Measurements from ENCODE around the gene NACC2.
A peak's percentile ranks its signal among the peaks of the same experiment; 100 is the strongest.

Gene NACC2

DNA sequence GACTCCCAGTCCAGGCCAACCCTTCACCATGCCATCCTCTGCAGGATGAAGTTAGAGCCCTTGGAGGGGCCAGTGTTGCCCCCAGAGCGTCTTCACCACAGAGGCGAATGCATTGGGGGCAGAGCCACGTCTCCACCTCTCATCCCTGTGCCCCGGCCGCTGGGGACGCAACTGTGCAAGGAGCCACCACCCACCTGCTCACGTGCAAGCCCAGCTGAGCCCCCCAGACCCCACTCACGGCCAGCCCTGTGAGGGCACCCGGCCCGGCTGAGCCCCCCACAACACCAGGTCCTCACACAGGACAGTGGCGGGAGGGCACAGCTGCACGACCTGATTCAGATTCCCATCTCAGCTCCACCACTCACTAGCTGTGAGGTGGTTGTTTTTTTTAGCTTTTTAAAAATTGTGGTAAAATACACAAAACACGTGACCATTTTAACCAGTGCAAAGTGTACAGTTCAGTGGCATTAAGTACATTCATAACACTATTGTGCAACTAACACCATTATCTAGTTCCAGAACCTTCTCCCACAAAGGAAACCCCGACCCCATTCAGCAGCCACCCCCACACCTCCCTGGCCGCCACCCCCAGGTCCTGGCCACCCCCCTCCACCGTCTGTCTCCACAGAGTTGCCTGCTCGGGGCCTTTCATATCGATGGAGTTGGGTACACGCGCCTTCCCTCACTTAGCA, 100.4 kb downstream of the NACC2 start:
- Histone ChIP-seq H3K9me3 (ENCODE audit: control insufficient read depth, insufficient read depth, low read length) (no peaks in the 10 kb centered on the region), H3K9ac (ENCODE audit: low read depth, low read length) (no peak overlapping the region), H3K4me1 (ENCODE audit: insufficient read depth, low read length) (peaks cover 24% of the 10 kb centered on the region; the same call in 1 of the 2 replicates), H3K36me3 (ENCODE audit: insufficient read depth, low read length) (no peaks in the 10 kb centered on the region)

- Histone ChIP-seq H3K36me3 (ENCODE audit: insufficient read depth, low read length) (no peaks in the 10 kb centered on the region), H3K9ac (ENCODE audit: low read depth, low read length) (no peak overlapping the region), H3K4me1 (ENCODE audit: insufficient read depth, low read length) (peaks cover 27% of the 10 kb centered on the region; the same call in 1 of the 2 replicates), H3K9me3 (ENCODE audit: control insufficient read depth, insufficient read depth, low read length) (no peaks in the 10 kb centered on the region)
These were observed 101.2 kb downstream of the NACC2 start for GRCh38 chr9:135993765-135994500.

- Histone ChIP-seq H3K4me1 (ENCODE audit: insufficient read depth, low read length) (peaks cover 27% of the 10 kb centered on the region; the same call in 1 of the 2 replicates), H3K9ac (ENCODE audit: low read depth, low read length) (peak overlapping the region; percentile 2; the same call in 1 of the 2 replicates), H3K36me3 (ENCODE audit: insufficient read depth, low read length) (no peaks in the 10 kb centered on the region), H3K9me3 (ENCODE audit: control insufficient read depth, insufficient read depth, low read length) (no peaks in the 10 kb centered on the region)
These were observed 101.7 kb downstream of the NACC2 start for GRCh38 chr9:135993409-135993742.

DNA sequence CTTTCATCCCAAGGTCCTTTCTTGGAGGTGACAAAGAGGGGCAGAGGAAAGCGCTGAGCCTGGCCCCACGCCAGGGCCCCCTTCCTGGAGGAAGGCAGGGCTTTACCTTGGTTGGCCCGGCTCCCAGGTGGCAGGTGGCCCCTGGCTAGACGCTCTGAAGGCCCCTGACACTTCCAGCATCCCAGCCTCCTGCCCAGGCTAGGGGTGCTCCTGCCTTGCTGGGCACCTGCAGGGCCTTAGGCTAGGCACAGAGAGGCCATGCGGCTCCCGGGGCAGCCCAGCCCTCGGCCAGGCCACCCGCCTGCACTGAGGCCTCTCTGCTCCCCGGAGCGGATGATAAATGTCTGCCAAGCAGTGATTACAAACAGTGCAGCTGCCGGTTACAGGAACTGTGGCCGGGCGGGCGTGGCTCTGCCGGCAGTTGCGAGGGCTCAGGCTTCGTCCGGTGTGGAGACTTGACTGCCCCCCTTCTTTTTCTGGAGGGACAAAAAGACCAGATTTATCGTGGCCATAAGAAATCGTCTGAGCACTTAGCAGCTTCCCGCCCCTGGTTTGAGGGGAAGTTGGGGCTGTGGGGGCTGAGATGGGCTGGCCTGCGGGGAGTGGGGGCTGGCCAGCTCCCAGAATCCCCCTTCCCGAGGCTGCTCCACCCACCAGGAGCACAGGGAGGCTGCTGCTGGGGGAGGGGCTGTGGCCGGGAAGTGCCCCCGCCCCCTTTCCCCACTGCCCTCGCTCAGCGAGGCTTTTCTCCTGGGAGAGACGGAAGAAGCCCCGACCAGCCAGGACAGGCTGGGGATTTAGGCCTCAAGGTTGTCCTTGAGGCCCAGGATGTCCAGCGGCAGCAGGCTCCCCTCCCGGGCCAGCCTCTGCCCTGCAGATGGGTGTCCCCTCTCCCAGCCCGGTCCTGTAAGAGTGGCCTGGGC, 102.3 kb downstream of the NACC2 start:
- H3K36me3 ChIP-seq (ENCODE audit: insufficient read depth, low read length) = no peaks in the 10 kb centered on the region
- peak overlapping the region; percentile 13; the same call in 1 of the 2 replicates for H3K9ac ChIP-seq (ENCODE audit: low read depth, low read length)
- peaks cover 27% of the 10 kb centered on the region; the same call in 1 of the 2 replicates for H3K4me1 ChIP-seq (ENCODE audit: insufficient read depth, low read length)
- no peaks in the 10 kb centered on the region for H3K9me3 ChIP-seq (ENCODE audit: control insufficient read depth, insufficient read depth, low read length)

DNA sequence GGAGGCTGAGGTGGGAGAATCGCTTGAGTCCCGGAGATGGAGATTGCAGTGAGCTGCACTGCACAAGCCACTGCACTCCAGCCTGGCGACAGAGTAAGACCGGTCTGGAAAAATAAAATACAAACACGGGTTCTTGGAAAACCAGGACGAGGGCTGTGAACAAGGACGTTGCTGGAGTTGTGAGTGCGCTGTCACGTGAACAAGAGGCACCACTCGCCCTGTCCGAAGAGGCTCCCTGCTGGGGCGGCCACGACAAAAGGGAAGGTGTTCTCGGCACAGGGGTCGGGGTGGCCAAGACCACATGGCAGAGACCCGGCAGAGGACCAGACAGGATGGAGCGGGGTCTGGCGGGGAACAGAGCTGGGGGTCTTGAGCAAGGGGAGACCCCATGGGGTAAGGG, 103.3 kb downstream of the NACC2 start:
- H3K4me1 ChIP-seq (ENCODE audit: insufficient read depth, low read length) = peaks cover 27% of the 10 kb centered on the region; the same call in 1 of the 2 replicates

GRCh38 chr9:135990468-135991429, 104.3 kb downstream of the NACC2 start:
- Histone ChIP-seq H3K4me1 (ENCODE audit: insufficient read depth, low read length) (peaks cover 27% of the 10 kb centered on the region; the same call in 1 of the 2 replicates), H3K36me3 (ENCODE audit: insufficient read depth, low read length) (no peaks in the 10 kb centered on the region), H3K9ac (ENCODE audit: low read depth, low read length) (no peak overlapping the region), H3K9me3 (ENCODE audit: control insufficient read depth, insufficient read depth, low read length) (no peaks in the 10 kb centered on the region)

More for the DNA sequence above, 103.3 kb downstream of the NACC2 start:
- Histone ChIP-seq H3K9ac (ENCODE audit: low read depth, low read length) (no peak overlapping the region), H3K36me3 (ENCODE audit: insufficient read depth, low read length) (no peaks in the 10 kb centered on the region), H3K9me3 (ENCODE audit: control insufficient read depth, insufficient read depth, low read length) (no peaks in the 10 kb centered on the region)

DNA sequence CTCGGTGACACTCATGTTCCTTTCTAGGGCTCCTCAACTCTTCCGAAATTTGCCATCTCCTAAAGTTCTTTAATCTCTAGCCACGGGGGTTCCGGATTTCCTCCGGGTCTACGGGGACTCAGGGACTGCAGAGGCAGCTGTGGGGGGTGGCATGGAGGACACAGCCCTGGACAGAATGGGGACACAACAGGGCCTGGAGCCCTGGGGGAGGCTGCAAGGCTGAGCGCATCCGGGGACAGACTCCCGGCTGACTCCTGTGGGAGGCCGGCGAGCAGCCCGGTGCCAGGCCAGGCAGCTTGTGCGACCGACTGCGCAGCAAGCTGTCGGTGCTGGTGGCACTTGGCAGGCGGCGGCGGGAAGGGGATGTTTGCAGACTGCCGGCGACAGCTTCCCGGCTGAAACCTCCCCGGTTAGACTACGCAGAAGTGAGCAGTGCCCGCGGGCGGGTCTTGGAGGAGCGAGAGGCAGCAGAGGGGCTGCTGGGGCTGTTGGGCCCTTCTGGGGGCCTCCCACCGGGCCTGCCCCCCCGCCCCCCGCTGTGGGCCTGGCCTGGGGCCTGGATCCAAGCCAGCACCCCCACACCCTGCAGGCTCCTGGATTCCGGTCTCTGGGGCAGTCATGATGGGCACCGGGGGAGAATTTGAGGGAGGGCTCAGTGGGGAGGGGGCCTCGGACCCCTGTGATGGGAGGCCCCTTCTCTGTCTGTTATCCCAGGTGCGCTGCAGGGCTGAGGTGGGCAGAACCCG, 105.2 kb downstream of the NACC2 start:
- Histone ChIP-seq H3K9me3 (ENCODE audit: control insufficient read depth, insufficient read depth, low read length) (no peaks in the 10 kb centered on the region), H3K9ac (ENCODE audit: low read depth, low read length) (no peak overlapping the region), H3K4me1 (ENCODE audit: insufficient read depth, low read length) (peaks cover 27% of the 10 kb centered on the region; the same call in 1 of the 2 replicates), H3K36me3 (ENCODE audit: insufficient read depth, low read length) (no peaks in the 10 kb centered on the region)

GRCh38 chr9:135989157-135989556, 105.9 kb downstream of the NACC2 start:
- Histone ChIP-seq H3K9me3 (ENCODE audit: control insufficient read depth, insufficient read depth, low read length) (no peaks in the 10 kb centered on the region), H3K9ac (ENCODE audit: low read depth, low read length) (no peak overlapping the region), H3K4me1 (ENCODE audit: insufficient read depth, low read length) (peaks cover 27% of the 10 kb centered on the region; the same call in 1 of the 2 replicates), H3K36me3 (ENCODE audit: insufficient read depth, low read length) (no peaks in the 10 kb centered on the region)

GRCh38 chr9:135988493-135988892, 106.6 kb downstream of the NACC2 start:
- Histone ChIP-seq H3K9ac (ENCODE audit: low read depth, low read length) (no peak overlapping the region), H3K36me3 (ENCODE audit: insufficient read depth, low read length) (no peaks in the 10 kb centered on the region), H3K4me1 (ENCODE audit: insufficient read depth, low read length) (peaks cover 23% of the 10 kb centered on the region; the same call in 1 of the 2 replicates), H3K9me3 (ENCODE audit: control insufficient read depth, insufficient read depth, low read length) (no peaks in the 10 kb centered on the region)

DNA sequence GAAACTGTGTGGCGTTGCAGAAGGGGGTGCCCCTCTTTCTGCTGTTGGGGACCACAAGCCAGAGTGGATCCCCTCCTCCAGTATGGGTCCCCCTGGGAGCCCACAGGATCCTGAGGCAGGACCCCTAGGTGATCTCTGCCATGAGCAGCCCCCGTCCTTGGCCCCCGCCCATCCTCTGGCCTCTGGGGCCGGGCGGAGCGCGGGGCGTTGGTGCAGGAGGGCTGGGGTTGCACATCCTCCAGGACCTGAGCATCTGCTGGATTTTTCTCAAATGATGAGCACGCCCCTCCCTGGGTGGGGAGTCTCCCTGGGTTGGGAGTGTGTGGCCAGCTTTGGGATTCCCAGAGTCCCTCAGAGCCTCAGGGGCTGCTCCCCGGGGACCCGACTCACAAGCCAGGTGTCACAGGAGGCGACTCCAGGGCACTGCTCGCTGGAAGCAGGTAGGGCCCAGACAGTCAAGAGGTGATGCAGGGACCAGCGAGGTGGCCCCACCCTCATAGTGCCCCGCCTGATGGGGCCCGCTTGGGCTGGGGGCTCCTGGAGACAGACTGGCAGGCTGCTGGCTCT, 107.2 kb downstream of the NACC2 start:
- Histone ChIP-seq H3K4me1 (ENCODE audit: insufficient read depth, low read length) (peaks cover 19% of the 10 kb centered on the region; the same call in 1 of the 2 replicates), H3K36me3 (ENCODE audit: insufficient read depth, low read length) (no peaks in the 10 kb centered on the region), H3K9me3 (ENCODE audit: control insufficient read depth, insufficient read depth, low read length) (no peaks in the 10 kb centered on the region), H3K9ac (ENCODE audit: low read depth, low read length) (no peak overlapping the region)

DNA sequence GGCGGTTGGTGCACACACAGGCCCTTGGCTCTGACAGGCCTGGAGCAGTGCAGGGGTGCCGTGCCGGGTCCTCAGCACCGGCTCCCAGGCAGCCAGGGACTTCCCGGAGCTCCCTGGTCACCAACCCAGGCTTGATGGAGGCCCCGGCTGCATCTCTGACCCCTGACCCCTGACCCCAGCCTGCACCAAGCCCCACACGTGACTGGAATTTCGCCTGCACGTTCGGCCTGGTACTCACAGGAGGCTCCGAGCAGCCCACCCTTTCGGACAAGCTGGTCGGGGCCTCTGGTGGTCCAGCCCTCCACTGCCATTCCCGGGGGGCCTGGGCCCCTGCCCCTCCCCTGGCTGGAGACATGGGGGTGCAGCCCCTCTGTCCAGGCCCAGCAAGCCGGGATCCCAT, 108.5 kb downstream of the NACC2 start:
- Histone ChIP-seq H3K36me3 (ENCODE audit: insufficient read depth, low read length) (no peaks in the 10 kb centered on the region), H3K9me3 (ENCODE audit: control insufficient read depth, insufficient read depth, low read length) (no peaks in the 10 kb centered on the region), H3K9ac (ENCODE audit: low read depth, low read length) (no peak overlapping the region), H3K4me1 (ENCODE audit: insufficient read depth, low read length) (peaks cover 10% of the 10 kb centered on the region; the same call in 1 of the 2 replicates)

DNA sequence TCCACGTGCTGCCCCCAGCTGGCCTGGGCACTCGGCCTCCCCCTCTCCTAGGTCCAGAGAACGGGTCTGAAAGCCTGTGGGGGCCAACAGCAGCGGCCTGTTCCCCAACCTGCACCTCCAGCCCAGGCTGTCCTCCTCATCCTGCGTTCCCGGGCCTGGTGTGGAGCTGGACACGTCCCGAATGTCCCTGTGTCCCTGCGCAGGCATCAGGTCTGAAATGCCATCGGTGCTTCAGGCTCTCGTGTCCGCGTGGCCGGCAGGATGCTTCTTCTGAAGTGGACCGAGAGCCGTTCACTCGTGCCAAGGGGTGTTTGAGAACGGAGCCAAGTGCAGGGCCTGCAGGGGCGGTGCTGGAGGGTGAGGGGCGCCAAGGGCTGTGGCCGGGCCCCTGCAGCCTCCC, 109.2 kb downstream of the NACC2 start:
- no peak overlapping the region for H3K9ac ChIP-seq (ENCODE audit: low read depth, low read length)
- no peaks in the 10 kb centered on the region for H3K9me3 ChIP-seq (ENCODE audit: control insufficient read depth, insufficient read depth, low read length)
- H3K4me1 ChIP-seq (ENCODE audit: insufficient read depth, low read length) = peaks cover 5% of the 10 kb centered on the region; the same call in 1 of the 2 replicates
- no peaks in the 10 kb centered on the region for H3K36me3 ChIP-seq (ENCODE audit: insufficient read depth, low read length)

- no peaks in the 10 kb centered on the region for H3K36me3 ChIP-seq (ENCODE audit: insufficient read depth, low read length)
- peaks cover 4% of the 10 kb centered on the region; the same call in 1 of the 2 replicates for H3K4me1 ChIP-seq (ENCODE audit: insufficient read depth, low read length)
These were observed 109.7 kb downstream of the NACC2 start for GRCh38 chr9:135985459-135985774.

More at GRCh38 chr9:135985459-135985774, 109.7 kb downstream of the NACC2 start:
- Histone ChIP-seq H3K9me3 (ENCODE audit: control insufficient read depth, insufficient read depth, low read length) (no peaks in the 10 kb centered on the region), H3K9ac (ENCODE audit: low read depth, low read length) (no peak overlapping the region)
